GM15510 (cell line): ENCODE data around the gene ARHGAP22.

Source experiments
- POLR2A ChIP-seq: IDR thresholded peaks from 3 replicates; pipeline ENCODE4 v1.6.1; 2011; ENCODE audit warnings: borderline replicate concordance; ENCODE audit not compliant: insufficient read length; ENCODE audit errors: extremely low read depth

The ARHGAP22 gene

DNA sequence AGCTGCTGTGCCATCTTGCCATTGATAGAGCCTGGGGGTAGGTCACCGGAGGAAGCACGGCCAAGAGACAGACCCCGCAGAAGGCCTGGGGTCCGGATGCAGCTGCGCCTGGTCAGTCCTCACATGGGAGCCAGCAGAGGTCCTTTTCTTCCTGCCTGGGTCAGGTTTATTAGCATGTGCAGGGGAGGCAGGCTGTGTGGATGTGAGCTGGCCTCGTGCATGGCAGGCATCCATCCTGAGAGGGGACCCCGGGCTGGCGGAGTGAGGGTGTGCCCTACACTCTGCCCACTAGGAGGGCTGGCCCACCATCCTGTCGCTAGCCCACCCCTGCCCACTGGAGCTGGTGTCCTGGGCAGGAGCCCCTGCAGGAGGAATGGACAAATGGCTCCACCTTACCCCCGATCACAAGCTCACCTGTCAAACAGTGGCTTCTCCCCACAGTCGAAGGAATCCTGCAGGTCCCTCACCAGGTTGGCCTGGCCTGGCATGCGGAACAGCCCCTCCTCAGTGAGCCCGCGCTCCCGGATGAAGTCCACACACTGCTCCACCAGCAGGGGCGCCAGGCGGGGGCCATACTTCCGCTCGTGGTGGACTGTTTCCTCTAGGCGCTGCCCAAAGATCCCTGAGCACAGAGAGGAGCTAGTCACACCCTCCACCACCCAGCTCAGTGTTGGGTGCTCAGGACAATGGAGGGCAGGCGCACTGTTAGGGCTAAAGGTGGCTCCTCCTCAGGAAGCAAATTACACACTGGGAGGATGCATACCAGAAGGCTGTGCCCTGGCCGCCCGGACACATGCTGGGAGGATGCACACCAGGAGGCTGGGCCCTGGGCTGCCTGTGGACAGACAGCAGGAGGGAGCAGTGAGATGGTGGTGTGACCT, 145.4 kb downstream of the ARHGAP22 start:
- no peak for TF ChIP-seq POLR2A

DNA sequence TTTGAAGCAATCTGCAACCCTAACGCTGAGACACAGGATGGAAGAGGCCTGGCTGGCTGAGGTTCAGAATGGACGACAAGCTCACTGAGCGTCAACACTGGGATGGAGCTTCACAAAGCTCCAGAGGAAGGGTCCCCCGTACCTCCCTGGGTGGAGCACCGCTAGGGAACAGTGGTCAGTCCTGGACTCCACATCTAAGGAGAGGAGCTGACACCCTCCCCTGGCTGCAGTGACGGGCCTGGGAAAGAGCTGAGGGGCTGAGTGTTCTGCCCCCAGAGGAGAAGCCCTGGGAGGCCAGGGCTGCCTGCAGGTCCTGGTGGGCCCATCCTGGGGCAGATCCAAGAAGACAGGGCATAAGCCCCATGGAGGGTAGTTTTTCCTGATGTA, 146.2 kb downstream of the ARHGAP22 start:
- no peak for TF ChIP-seq POLR2A

DNA sequence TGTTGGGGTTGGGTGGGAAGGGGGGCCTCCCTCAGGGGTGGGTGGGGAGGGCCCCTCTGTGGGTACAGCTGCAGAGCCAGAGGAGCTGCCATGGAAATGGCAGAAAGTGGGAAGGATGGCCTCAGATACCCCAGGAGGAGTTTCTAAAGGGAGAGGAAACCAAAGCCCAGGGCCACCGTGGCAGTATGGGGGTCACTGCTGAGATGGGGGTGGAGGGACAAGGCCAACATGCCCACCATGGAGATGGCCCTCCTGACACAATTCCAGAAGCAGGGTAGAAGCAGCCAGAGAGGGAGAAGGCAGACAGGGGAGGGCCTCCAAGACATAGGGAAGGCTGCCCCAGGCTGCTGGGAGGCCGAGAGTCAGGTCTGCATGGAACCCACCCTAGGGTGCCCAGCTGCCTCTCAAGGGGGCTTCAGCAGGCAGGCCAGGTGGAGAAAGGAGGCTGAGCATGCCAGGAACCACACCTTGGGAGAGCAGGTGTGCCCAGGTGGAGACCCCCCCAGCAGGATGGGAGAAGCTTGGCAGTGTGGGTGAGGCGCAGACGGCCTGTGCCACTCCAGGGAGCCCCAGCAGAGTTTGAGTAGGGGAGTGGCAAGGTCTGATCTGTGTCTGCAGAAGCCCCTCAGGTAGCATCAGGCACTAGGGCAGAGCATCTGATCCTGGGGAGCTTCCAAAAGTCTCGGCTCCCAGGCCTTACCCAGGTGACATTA, 146.8 kb downstream of the ARHGAP22 start:
- TF ChIP-seq POLR2A: no peak

- TF ChIP-seq POLR2A: no peak
Observed at GRCh38 chr10:48456808-48457761, 147.8 kb downstream of the ARHGAP22 start.

- no peak for TF ChIP-seq POLR2A
Observed at GRCh38 chr10:48456361-48456804, 148.5 kb downstream of the ARHGAP22 start.

DNA sequence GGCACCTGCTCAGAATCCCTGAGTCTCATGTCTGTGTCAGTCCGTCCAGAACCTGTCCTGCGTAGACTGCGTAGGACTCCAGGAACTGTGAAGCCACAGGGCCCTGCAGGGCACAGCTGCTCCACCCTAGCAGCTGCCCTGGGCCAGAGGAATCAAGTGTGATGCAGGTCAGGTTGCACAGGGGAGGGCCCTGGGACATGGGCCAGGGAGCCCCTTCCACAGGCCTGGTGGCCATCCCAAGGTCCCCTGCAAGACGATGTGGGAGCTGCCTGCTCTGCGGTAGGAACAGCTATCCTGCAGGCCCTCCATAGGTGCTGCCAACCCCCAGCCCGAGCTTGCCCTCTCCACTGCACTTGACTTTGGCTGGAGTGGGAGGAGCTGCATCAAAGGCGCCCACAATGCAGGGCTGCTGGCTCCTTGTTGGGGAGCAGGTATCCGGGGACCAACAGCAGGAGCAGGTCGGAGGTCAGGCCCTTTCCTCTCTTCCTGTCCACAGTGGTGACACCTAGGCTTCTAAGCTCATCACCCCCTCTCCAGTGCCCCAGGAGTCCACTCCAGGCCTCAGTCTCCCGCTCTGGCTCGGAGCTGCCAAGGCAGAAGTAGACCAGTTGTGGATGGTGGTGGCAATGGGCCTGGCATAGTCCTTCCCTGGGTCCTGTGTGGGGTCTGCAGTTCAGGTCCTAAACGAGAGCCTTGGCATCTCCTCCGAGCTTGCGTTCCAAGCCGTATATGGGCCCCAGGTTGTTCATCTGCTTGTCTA, 149.3 kb downstream of the ARHGAP22 start:
- TF ChIP-seq POLR2A: no peak

DNA sequence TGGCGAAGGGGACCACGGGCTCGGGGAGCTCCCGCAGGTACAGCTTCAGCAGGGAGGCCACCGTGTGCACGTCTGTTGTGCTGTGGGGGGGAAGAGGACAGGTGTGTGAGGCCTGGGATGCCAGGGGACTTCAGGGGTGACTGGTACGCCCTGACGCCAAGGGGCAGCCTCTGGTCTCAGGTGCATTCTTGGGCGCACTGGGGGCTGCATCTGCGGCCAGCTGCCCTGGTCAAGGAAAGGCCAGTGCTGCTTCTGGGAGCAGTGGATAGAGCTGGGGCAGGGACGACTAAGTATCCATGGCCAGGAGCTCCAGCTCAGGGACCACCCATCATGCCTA, 149.8 kb downstream of the ARHGAP22 start:
- no peak for TF ChIP-seq POLR2A

- no peak for TF ChIP-seq POLR2A
Observed at GRCh38 chr10:48454302-48455054, 150.4 kb downstream of the ARHGAP22 start.

DNA sequence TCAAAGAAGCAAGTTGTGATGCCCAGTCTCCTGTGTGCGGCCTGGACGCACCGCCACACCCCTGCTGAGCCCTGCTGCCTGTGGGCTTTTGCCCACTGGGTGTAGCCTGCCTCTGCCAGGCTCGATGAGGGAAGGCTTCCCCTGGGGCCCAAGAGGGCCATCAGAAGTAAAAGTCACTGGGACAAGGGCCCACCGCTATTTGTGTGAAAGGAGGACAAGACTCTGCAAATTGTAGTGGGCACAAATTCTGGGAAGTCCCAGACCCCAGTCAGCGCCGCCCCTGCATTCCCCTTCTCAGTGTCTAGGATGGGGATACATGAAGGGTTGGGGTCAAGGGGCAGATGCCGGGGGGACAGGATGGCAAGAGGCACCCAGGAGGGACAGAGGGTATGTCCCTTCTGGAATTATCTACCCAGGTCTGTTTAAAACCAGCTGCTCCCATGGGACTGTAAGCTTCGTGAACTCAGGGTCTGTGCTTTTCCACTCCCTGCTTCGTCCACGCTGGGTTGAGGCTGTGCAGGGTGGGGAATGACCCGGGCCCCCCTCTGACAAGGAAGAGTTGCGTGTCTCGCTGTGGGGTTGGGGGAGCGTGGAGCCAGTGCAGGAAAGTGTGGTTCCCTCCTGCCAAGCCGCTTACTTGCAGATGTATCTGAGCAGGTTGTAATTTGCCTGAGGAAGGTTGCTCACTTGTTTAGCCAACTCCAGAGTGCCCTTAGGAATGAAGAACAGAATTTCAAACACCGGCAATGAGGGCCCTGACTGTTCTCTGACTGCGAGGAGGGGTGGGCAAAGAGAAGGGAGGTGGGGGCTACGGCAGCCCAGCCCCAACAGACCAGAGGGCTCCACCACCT, 151.2 kb downstream of the ARHGAP22 start:
- no peak for TF ChIP-seq POLR2A

- TF ChIP-seq POLR2A: no peak
Observed at GRCh38 chr10:48452879-48453412, 151.9 kb downstream of the ARHGAP22 start.

DNA sequence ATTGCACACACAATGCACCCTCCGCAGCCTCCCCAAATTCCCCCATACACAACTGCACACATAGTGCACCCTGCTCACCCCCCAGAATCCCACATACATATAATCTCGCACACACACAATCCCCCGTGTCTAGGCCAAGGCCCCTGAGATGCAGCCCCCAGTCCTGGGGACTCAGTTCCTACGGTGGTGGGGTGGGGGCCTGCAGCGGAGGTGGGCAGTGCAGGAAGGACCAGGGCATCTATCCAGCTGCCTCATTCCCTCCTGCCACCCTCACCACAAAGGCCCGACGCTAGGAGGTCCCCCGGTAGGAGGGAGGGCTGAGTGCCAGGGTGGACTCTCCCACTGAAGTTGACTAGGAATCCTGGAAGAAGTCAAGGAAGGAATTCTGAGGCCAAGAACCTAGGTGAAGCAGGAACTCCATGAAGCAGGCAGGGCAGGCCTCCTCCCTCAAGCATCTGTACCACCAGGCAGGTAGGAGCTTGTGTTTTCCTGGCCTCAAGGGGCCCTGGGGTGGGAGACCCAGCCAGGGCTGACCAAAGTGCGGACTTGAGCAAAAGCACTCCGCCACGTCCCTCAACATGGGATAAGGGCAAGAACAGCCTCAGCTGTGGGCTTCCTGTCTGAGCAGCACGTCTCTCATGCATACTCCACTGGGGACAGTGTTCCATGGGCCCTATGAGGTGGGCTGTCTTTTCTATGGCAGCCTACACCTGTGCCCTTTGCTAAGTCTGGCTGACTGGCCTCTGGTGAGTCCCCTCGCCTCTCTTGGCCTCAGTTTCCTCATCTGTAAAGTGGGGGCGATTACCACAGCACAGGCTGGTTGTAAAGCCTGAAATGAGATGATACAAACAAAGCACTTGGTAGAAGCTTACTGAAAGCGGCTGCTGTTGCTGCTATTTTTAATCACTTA, 152.6 kb downstream of the ARHGAP22 start:
- TF ChIP-seq POLR2A: no peak
